K562 (cell line): ENCODE results near the gene KCNK4. TPM values are rescaled to one million over a fixed set of nuclear protein-coding genes. Genes with fewer than 3 reads are reported as not detected.

Experiments
- ARHGAP35 ChIP-seq: fragments of 450-650 bp; IDR thresholded peaks from 2 replicates; pipeline ENCODE4 v1.6.1; 2018; ENCODE audit not compliant: partially characterized antibody
- ATF7 ChIP-seq: fragments of 450-650 bp; IDR thresholded peaks from 2 replicates; pipeline ENCODE4 v1.7.1; 2014; ENCODE audit warnings: mild to moderate bottlenecking, moderate library complexity
- CHD1 ChIP-seq: fragments of 200-600 bp; sonication (generic); IDR thresholded peaks from one replicate; pipeline ENCODE4 v1.6.1; 2012; ENCODE audit warnings: mild to moderate bottlenecking, moderate library complexity, low read length, inconsistent platforms
- CHD2 ChIP-seq: IDR thresholded peaks from 2 replicates; pipeline ENCODE4 v1.6.1; 2011; ENCODE audit warnings: low read depth, low read length
- CSDE1 ChIP-seq, 2 experiments: fragments of 450-650 bp; IDR thresholded peaks; 2 replicates each; pipeline ENCODE4 v1.6.1; 2016; ENCODE audit warnings: mild to moderate bottlenecking in 1 of 2
- EP300 ChIP-seq: IDR thresholded peaks from 2 replicates; pipeline ENCODE4 v1.6.1; 2012; ENCODE audit warnings: low read length, improper control_type of control experiment
- ERF ChIP-seq: fragments of 450-650 bp; formaldehyde crosslinking; IDR thresholded peaks from 2 replicates; pipeline ENCODE4 v1.4.0; 2020; ENCODE audit warnings: mild to moderate bottlenecking, mixed read lengths
- HDAC8 ChIP-seq: fragments of 450-650 bp; IDR thresholded peaks from 2 replicates; pipeline ENCODE4 v1.6.1; 2016; ENCODE audit warnings: mild to moderate bottlenecking, missing genetic modification characterization, moderate library complexity, missing compliant biosample characterization
- KHSRP ChIP-seq: fragments of 450-650 bp; IDR thresholded peaks from 2 replicates; pipeline ENCODE4 v1.6.1; 2017
- KLF6 ChIP-seq: fragments of 250-450 bp; sonication (Bioruptor Pico); IDR thresholded peaks from 2 replicates; pipeline ENCODE4 v1.4.0; 2020; ENCODE audit warnings: mild to moderate bottlenecking, moderate library complexity, borderline replicate concordance
- LEF1 ChIP-seq: fragments of 450-650 bp; IDR thresholded peaks from 2 replicates; pipeline ENCODE4 v1.6.1; 2016; ENCODE audit warnings: mild to moderate bottlenecking
- NR2C1 ChIP-seq, 2 experiments: fragments of 450-650 bp; IDR thresholded peaks; 2 replicates each; pipeline ENCODE4 v1.6.1; 2017; ENCODE audit warnings: mild to moderate bottlenecking in 2 of 2, antibody characterized with exemption in 1 of 2, inconsistent platforms in 1 of 2, missing compliant biosample characterization in 1 of 2, missing genetic modification characterization in 1 of 2
- PCBP1 ChIP-seq: fragments of 200-400 bp; formaldehyde crosslinking; IDR thresholded peaks from 2 replicates; pipeline ENCODE4 v1.6.1; 2018; ENCODE audit warnings: mild to moderate bottlenecking, low read depth, low read length; ENCODE audit not compliant: poor library complexity, severe bottlenecking
- RFX7 ChIP-seq: fragments of 250-450 bp; sonication (Bioruptor Pico); IDR thresholded peaks from 2 replicates; pipeline ENCODE4 v1.5.1; 2021; ENCODE audit warnings: mild to moderate bottlenecking
- SIRT6 ChIP-seq: IDR thresholded peaks from one replicate; pipeline ENCODE4 v1.6.1; 2012; ENCODE audit warnings: low read depth, mild to moderate bottlenecking, control low read depth, inconsistent platforms, low read length, moderate library complexity
- SLC30A9 ChIP-seq: fragments of 250-450 bp; sonication (Bioruptor Pico); IDR thresholded peaks from 2 replicates; pipeline ENCODE4 v1.8.0; 2022; ENCODE audit warnings: mild to moderate bottlenecking, moderate library complexity
- SP2 ChIP-seq: IDR thresholded peaks from 2 replicates; pipeline ENCODE4 v1.6.1; 2011; ENCODE audit warnings: mild to moderate bottlenecking, low read depth, low read length, moderate library complexity; ENCODE audit not compliant: poor library complexity, severe bottlenecking; ENCODE audit errors: extremely low read depth
- SRSF7 ChIP-seq: fragments of 200-400 bp; formaldehyde crosslinking; optimal IDR thresholded peaks from 2 replicates; pipeline ENCODE3; 2017; ENCODE audit warnings: mild to moderate bottlenecking, low read depth, low read length
- ZNF3 ChIP-seq: fragments of 250-450 bp; sonication (Bioruptor Pico); IDR thresholded peaks from 2 replicates; pipeline ENCODE4 v1.5.0; 2021; ENCODE audit warnings: mild to moderate bottlenecking, moderate library complexity
- ZNF780A ChIP-seq: fragments of 250-450 bp; sonication (Bioruptor Pico); IDR thresholded peaks from 2 replicates; pipeline ENCODE4 v1.5.0; 2021; ENCODE audit warnings: mild to moderate bottlenecking
- polyA plus RNA-seq, 8 experiments: library from polyadenylated mRNA; depleted of rRNA in 4 of 8; stranded (reverse) in 5 of 8; unstranded in 3 of 8; fragments of >200 nt; fragmentation: Nextera tagmentation in 2 of 8; fragmentation: Illumina TruSeq in 1 of 8; extraction: Ambion mirVana in 2 of 8; extraction: Trizol in 1 of 8; gene quantifications; 2 replicates each; pipeline versions ENCODE4 v1.2.1 to v1.2.3, GENCODE V29; 2011 to 2014; ENCODE audit warnings: inconsistent platforms in 1 of 8, missing spikeins in 1 of 8
- total RNA-seq, 7 experiments: library from RNA; depleted of rRNA in 6 of 7; stranded (reverse); fragments of >200 nt in 6 of 7; fragmentation: Illumina TruSeq in 2 of 7; extraction: Trizol in 2 of 7; gene quantifications; 2 replicates each; pipeline versions ENCODE4 v1.2.1 to v1.2.3, GENCODE V29; 2011 to 2021; ENCODE audit warnings: low replicate concordance in 1 of 7
- TF ChIP-seq, protein P1 (sequence below), 2 experiments: fragments of 450-650 bp in 1 of 2; sonication (generic) in 1 of 2; formaldehyde crosslinking; conservative IDR thresholded peaks; 2 replicates each; pipeline versions ENCODE4 v1.4.0 to v1.8.1; 2020 to 2022; ENCODE audit warnings: mild to moderate bottlenecking in 1 of 2, missing genetic modification reagents in 1 of 2
- TF ChIP-seq, protein P2 (sequence below): fragments of 250-450 bp; sonication (Bioruptor Pico); IDR thresholded peaks from 2 replicates; pipeline ENCODE4 v1.8.0; 2021; ENCODE audit warnings: borderline replicate concordance, mild to moderate bottlenecking, moderate library complexity; ENCODE audit not compliant: poor library complexity, severe bottlenecking
- TF ChIP-seq, protein P3 (sequence below): fragments of 450-650 bp; IDR thresholded peaks from 2 replicates; pipeline ENCODE4 v1.6.1; 2017; ENCODE audit warnings: antibody characterized with exemption, mild to moderate bottlenecking

KCNK4 gene
- total and polyA plus RNA-seq, 9 of the 15 experiments (the other 6 are each of a cell fraction or from before 2014, with no cell fraction given), result not detected

- TF ChIP-seq, protein P1, sequence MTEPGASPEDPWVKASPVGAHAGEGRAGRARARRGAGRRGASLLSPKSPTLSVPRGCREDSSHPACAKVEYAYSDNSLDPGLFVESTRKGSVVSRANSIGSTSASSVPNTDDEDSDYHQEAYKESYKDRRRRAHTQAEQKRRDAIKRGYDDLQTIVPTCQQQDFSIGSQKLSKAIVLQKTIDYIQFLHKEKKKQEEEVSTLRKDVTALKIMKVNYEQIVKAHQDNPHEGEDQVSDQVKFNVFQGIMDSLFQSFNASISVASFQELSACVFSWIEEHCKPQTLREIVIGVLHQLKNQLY (CRISPR knock-in tag; conservative IDR thresholded peaks at IDR 0.05), result no peak
- TF ChIP-seq CHD1 (no peak), ATF7 (no peak), SIRT6 (no peak), LEF1 (no peak), SRSF7 (no peak), SP2 (peak; percentile 8), ERF (CRISPR knock-in tag) (peak; percentile 81; the same call in 1 of the 2 replicates), CHD2 (no peak), HDAC8 (tag) (no peak), NR2C1 (IDR thresholded peaks at IDR 0.05) (no peak), NR2C1 (tag; IDR thresholded peaks at IDR 0.05) (no peak), ARHGAP35 (no peak), KHSRP (no peak), ZNF3 (CRISPR knock-in tag) (no peak), KLF6 (no peak), PCBP1 (peak; percentile 51), ZNF780A (CRISPR knock-in tag) (no peak), SLC30A9 (no peak), CSDE1 (IDR thresholded peaks at IDR 0.05) (no peak), EP300 (no peak), RFX7 (CRISPR knock-in tag) (no peak)
- TF ChIP-seq, protein P2, sequence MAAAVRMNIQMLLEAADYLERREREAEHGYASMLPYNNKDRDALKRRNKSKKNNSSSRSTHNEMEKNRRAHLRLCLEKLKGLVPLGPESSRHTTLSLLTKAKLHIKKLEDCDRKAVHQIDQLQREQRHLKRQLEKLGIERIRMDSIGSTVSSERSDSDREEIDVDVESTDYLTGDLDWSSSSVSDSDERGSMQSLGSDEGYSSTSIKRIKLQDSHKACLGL (CRISPR knock-in tag), result no peak
- TF ChIP-seq, protein P3, sequence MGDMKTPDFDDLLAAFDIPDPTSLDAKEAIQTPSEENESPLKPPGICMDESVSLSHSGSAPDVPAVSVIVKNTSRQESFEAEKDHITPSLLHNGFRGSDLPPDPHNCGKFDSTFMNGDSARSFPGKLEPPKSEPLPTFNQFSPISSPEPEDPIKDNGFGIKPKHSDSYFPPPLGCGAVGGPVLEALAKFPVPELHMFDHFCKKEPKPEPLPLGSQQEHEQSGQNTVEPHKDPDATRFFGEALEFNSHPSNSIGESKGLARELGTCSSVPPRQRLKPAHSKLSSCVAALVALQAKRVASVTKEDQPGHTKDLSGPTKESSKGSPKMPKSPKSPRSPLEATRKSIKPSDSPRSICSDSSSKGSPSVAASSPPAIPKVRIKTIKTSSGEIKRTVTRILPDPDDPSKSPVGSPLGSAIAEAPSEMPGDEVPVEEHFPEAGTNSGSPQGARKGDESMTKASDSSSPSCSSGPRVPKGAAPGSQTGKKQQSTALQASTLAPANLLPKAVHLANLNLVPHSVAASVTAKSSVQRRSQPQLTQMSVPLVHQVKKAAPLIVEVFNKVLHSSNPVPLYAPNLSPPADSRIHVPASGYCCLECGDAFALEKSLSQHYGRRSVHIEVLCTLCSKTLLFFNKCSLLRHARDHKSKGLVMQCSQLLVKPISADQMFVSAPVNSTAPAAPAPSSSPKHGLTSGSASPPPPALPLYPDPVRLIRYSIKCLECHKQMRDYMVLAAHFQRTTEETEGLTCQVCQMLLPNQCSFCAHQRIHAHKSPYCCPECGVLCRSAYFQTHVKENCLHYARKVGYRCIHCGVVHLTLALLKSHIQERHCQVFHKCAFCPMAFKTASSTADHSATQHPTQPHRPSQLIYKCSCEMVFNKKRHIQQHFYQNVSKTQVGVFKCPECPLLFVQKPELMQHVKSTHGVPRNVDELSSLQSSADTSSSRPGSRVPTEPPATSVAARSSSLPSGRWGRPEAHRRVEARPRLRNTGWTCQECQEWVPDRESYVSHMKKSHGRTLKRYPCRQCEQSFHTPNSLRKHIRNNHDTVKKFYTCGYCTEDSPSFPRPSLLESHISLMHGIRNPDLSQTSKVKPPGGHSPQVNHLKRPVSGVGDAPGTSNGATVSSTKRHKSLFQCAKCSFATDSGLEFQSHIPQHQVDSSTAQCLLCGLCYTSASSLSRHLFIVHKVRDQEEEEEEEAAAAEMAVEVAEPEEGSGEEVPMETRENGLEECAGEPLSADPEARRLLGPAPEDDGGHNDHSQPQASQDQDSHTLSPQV, result no peak
Observed at GRCh38 chr11:64241491-64242374, 49.4 kb upstream of the KCNK4 start (continued).
